HepG2 (cell line): Measurements from ENCODE around the gene GPR15. TPM values are rescaled to one million over a fixed set of nuclear protein-coding genes. Genes with fewer than 3 reads are reported as not detected.
A peak's percentile ranks its signal among the peaks of the same experiment; 100 is the strongest.

Experiments used
- HNF4A ChIP-seq: sonication (generic); formaldehyde crosslinking; IDR thresholded peaks from 2 replicates; pipeline ENCODE4 v1.4.0; 2020; ENCODE audit warnings: missing genetic modification reagents
- IKZF1 ChIP-seq: fragments of 450-650 bp; IDR thresholded peaks from 2 replicates; pipeline ENCODE4 v1.7.1; 2016
- LCORL ChIP-seq, 2 experiments: fragments of 450-650 bp in 1 of 2; sonication (generic) in 1 of 2; formaldehyde crosslinking in 1 of 2; IDR thresholded peaks; 2 replicates each; pipeline versions ENCODE4 v1.5.0 to v1.6.1; 2017 to 2020; ENCODE audit warnings: antibody characterized with exemption in 1 of 2, missing genetic modification reagents in 1 of 2
- NCOA1 ChIP-seq: sonication (generic); formaldehyde crosslinking; IDR thresholded peaks from 2 replicates; pipeline ENCODE4 v1.9.0; 2021; ENCODE audit warnings: missing genetic modification reagents
- NCOA2 ChIP-seq: sonication (generic); formaldehyde crosslinking; IDR thresholded peaks from 2 replicates; pipeline ENCODE4 v1.8.0; 2022; ENCODE audit warnings: inconsistent platforms
- NR2F2 ChIP-seq: IDR thresholded peaks from 2 replicates; pipeline ENCODE4 v1.6.1; 2012; ENCODE audit warnings: low read depth, inconsistent platforms, borderline replicate concordance
- PHF20 ChIP-seq: sonication (generic); formaldehyde crosslinking; IDR thresholded peaks from 2 replicates; pipeline ENCODE4 v1.5.0; 2020; ENCODE audit warnings: mild to moderate bottlenecking, missing genetic modification reagents
- SAP130 ChIP-seq: IDR thresholded peaks from 2 replicates; pipeline ENCODE4 v1.6.1; 2016; ENCODE audit warnings: low read depth
- SCMH1 ChIP-seq: sonication (generic); formaldehyde crosslinking; IDR thresholded peaks from 2 replicates; pipeline ENCODE4 v1.9.0; 2021; ENCODE audit warnings: missing genetic modification reagents, mild to moderate bottlenecking, borderline replicate concordance
- SOX5 ChIP-seq: IDR thresholded peaks from 2 replicates; pipeline ENCODE4 v1.6.1; 2016; ENCODE audit warnings: borderline replicate concordance
- TCF7 ChIP-seq: sonication (generic); IDR thresholded peaks from 2 replicates; pipeline ENCODE4 v1.6.1; 2016; ENCODE audit warnings: antibody characterized with exemption, low read depth
- TEAD3 ChIP-seq: optimal IDR thresholded peaks from 2 replicates; pipeline ENCODE3; 2016; ENCODE audit warnings: borderline replicate concordance
- YY1 ChIP-seq: IDR thresholded peaks from 2 replicates; pipeline ENCODE4 v1.6.1; 2011; ENCODE audit warnings: low read length, low read depth, moderate library complexity, mild to moderate bottlenecking; ENCODE audit not compliant: insufficient read depth, insufficient replicate concordance
- ZEB1 ChIP-seq: IDR thresholded peaks from 2 replicates; pipeline ENCODE4 v1.6.1; 2012; ENCODE audit warnings: mild to moderate bottlenecking, low read depth, inconsistent platforms; ENCODE audit not compliant: insufficient replicate concordance
- ZFP90 ChIP-seq: sonication (generic); formaldehyde crosslinking; IDR thresholded peaks from 2 replicates; pipeline ENCODE4 v1.8.0; 2022; ENCODE audit warnings: missing genetic modification reagents, mild to moderate bottlenecking, inconsistent platforms, borderline replicate concordance
- ZKSCAN8 ChIP-seq: IDR thresholded peaks from 2 replicates; pipeline ENCODE4 v1.6.1; 2016; ENCODE audit warnings: borderline replicate concordance, missing genetic modification reagents, missing compliant biosample characterization
- ZNF136 ChIP-seq: sonication (generic); formaldehyde crosslinking; IDR thresholded peaks from 2 replicates; pipeline ENCODE4 v1.8.1; 2022; ENCODE audit warnings: low read depth, mild to moderate bottlenecking, moderate library complexity, missing genetic modification reagents
- ZNF138 ChIP-seq: sonication (generic); formaldehyde crosslinking; IDR thresholded peaks from 2 replicates; pipeline ENCODE4 v1.5.0; 2020; ENCODE audit warnings: mild to moderate bottlenecking, low read depth, missing genetic modification reagents
- ZNF224 ChIP-seq: sonication (generic); formaldehyde crosslinking; IDR thresholded peaks from 2 replicates; pipeline ENCODE4 v1.5.0; 2020; ENCODE audit warnings: mild to moderate bottlenecking, missing genetic modification reagents
- polyA plus RNA-seq, 8 experiments: library from polyadenylated mRNA; depleted of rRNA in 3 of 8; stranded (reverse) in 7 of 8; unstranded in 1 of 8; fragments of >200 nt; fragmentation: Illumina TruSeq in 4 of 8; extraction: Trizol in 4 of 8; gene quantifications; 2 replicates each; pipeline versions ENCODE4 v1.2.1 to v1.2.3, GENCODE V29; 2011 to 2016; ENCODE audit warnings: low read depth in 4 of 8, missing spikeins in 1 of 8, mixed read lengths in 1 of 8; ENCODE audit not compliant: insufficient read depth in 1 of 8
- total RNA-seq, 5 experiments: library from RNA; depleted of rRNA; stranded (reverse); fragments of >200 nt; fragmentation: Illumina TruSeq; extraction: Trizol; gene quantifications; 2 replicates each; pipeline ENCODE4 v1.2.3, GENCODE V29; 2016; ENCODE audit warnings: low read depth in 1 of 5
- TF ChIP-seq, protein P1 (sequence below): sonication (generic); formaldehyde crosslinking; conservative IDR thresholded peaks from 2 replicates; pipeline ENCODE4 v1.4.0; 2020; ENCODE audit warnings: mild to moderate bottlenecking, missing genetic modification reagents, moderate library complexity
- TF ChIP-seq, protein P2 (sequence below): conservative IDR thresholded peaks from 2 replicates; pipeline ENCODE4 v1.6.1; 2018; ENCODE audit warnings: missing genetic modification reagents
- TF ChIP-seq, protein P3 (sequence below): IDR thresholded peaks from 2 replicates; pipeline ENCODE4 v1.6.1; 2012; ENCODE audit warnings: low read depth, low read length, improper control_type of control experiment
- TF ChIP-seq, protein P4 (sequence below): sonication (generic); formaldehyde crosslinking; IDR thresholded peaks from 2 replicates; pipeline ENCODE4 v1.8.0; 2022; ENCODE audit warnings: low read depth, missing genetic modification reagents

Gene GPR15
- total and polyA plus RNA-seq, 2 of the 13 experiments (the other 11 are each of a cell fraction or from before 2014, with no cell fraction given), result not detected

DNA sequence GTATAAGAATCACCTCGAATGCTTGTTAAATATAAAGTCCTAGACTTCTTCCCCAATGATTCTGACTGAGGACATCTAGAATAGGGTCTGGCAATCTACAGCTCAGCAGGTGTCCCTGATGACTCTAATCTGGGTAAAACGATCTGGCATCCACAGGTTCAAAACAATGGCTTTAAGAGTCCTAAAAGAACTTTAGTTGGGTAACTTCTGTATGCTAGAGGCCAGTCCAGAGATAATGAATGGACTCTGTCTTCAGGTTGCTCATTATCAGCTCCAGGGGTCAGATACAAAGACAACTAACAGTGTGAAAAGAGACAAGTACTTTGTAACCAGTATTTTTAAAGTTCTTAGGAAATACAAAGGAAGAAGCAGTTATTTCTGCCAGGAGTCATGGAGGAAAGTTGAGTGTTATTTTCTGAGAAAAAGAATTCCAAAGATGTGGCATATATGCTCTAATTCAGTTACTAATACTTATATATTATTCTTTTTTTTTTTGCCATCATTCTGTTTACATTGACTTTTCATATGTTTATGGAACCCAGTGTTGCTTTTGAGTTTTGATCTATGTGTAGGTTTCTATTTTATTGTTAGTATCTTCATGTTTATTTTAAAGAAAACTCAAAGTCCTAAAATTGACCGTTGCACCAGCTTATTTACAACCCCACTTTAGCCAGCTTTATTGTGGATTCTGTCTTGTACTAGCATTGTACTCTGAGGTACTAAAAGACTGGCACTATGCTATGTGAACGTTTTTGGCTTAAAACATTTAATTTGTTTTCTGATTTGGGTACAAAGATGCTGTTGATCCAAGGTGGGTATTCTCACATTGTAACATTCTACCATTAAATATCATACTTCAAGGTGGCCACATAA, 3.1 kb upstream of the GPR15 start (continued):
- TF ChIP-seq, protein P1, sequence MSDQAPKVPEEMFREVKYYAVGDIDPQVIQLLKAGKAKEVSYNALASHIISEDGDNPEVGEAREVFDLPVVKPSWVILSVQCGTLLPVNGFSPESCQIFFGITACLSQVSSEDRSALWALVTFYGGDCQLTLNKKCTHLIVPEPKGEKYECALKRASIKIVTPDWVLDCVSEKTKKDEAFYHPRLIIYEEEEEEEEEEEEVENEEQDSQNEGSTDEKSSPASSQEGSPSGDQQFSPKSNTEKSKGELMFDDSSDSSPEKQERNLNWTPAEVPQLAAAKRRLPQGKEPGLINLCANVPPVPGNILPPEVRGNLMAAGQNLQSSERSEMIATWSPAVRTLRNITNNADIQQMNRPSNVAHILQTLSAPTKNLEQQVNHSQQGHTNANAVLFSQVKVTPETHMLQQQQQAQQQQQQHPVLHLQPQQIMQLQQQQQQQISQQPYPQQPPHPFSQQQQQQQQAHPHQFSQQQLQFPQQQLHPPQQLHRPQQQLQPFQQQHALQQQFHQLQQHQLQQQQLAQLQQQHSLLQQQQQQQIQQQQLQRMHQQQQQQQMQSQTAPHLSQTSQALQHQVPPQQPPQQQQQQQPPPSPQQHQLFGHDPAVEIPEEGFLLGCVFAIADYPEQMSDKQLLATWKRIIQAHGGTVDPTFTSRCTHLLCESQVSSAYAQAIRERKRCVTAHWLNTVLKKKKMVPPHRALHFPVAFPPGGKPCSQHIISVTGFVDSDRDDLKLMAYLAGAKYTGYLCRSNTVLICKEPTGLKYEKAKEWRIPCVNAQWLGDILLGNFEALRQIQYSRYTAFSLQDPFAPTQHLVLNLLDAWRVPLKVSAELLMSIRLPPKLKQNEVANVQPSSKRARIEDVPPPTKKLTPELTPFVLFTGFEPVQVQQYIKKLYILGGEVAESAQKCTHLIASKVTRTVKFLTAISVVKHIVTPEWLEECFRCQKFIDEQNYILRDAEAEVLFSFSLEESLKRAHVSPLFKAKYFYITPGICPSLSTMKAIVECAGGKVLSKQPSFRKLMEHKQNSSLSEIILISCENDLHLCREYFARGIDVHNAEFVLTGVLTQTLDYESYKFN (CRISPR knock-in tag), result peak; percentile 27; the same call in 1 of the 2 replicates
- TF ChIP-seq SOX5, result 0 out of 2 replicates have a peak, but pooled peaks have one; percentile 35
- TF ChIP-seq IKZF1, result no peak
- no peak for TF ChIP-seq YY1
- no peak for TF ChIP-seq ZFP90 (CRISPR knock-in tag)
- no peak for TF ChIP-seq SCMH1 (CRISPR knock-in tag)
- no peak for TF ChIP-seq NCOA2 (CRISPR knock-in tag)
- TF ChIP-seq ZNF136 (CRISPR knock-in tag), result no peak
- TF ChIP-seq TEAD3 (CRISPR knock-in tag), result no peak
- TF ChIP-seq ZNF224, result no peak
- no peak for TF ChIP-seq PHF20 (CRISPR knock-in tag)
- no peak for TF ChIP-seq ZKSCAN8 (CRISPR knock-in tag)
- peak; percentile 31; the same call in 1 of the 2 replicates for TF ChIP-seq HNF4A
- TF ChIP-seq, protein P2, sequence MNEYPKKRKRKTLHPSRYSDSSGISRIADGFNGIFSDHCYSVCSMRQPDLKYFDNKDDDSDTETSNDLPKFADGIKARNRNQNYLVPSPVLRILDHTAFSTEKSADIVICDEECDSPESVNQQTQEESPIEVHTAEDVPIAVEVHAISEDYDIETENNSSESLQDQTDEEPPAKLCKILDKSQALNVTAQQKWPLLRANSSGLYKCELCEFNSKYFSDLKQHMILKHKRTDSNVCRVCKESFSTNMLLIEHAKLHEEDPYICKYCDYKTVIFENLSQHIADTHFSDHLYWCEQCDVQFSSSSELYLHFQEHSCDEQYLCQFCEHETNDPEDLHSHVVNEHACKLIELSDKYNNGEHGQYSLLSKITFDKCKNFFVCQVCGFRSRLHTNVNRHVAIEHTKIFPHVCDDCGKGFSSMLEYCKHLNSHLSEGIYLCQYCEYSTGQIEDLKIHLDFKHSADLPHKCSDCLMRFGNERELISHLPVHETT (CRISPR knock-in tag), result no peak
- TF ChIP-seq, protein P3, sequence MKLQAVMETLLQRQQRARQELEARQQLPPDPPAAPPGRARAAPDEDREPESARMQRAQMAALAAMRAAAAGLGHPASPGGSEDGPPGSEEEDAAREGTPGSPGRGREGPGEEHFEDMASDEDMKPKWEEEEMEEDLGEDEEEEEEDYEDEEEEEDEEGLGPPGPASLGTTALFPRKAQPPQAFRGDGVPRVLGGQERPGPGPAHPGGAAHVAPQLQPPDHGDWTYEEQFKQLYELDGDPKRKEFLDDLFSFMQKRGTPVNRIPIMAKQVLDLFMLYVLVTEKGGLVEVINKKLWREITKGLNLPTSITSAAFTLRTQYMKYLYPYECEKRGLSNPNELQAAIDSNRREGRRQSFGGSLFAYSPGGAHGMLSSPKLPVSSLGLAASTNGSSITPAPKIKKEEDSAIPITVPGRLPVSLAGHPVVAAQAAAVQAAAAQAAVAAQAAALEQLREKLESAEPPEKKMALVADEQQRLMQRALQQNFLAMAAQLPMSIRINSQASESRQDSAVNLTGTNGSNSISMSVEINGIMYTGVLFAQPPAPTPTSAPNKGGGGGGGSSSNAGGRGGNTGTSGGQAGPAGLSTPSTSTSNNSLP, result no peak
- TF ChIP-seq ZEB1, result no peak
- TF ChIP-seq TCF7, result no peak
- TF ChIP-seq NCOA1 (CRISPR knock-in tag), result no peak
- TF ChIP-seq, protein P4, sequence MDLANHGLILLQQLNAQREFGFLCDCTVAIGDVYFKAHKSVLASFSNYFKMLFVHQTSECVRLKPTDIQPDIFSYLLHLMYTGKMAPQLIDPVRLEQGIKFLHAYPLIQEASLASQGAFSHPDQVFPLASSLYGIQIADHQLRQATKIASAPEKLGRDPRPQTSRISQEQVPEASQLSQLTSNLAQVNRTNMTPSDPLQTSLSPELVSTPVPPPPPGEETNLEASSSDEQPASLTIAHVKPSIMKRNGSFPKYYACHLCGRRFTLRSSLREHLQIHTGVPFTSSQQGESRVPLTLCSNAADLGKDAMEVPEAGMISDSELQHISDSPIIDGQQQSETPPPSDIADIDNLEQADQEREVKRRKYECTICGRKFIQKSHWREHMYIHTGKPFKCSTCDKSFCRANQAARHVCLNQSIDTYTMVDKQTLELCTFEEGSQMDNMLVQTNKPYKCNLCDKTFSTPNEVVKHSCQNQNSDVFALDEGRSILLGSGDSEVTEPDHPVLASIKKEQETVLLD, result no peak
- TF ChIP-seq NR2F2, result 0 out of 2 replicates have a peak, but pooled peaks have one; percentile 39
- TF ChIP-seq ZNF138 (CRISPR knock-in tag), result no peak
- TF ChIP-seq LCORL (IDR thresholded peaks at IDR 0.05), result no peak
- TF ChIP-seq LCORL (CRISPR knock-in tag; IDR thresholded peaks at IDR 0.05), result no peak
- no peak for TF ChIP-seq SAP130 (CRISPR knock-in tag)
